Left ventricle myocardium inferior (tissue), 1 donor: ENCODE measurements around the gene NCL. TPM values are rescaled to one million over a fixed set of nuclear protein-coding genes. Genes with fewer than 3 reads are reported as not detected.
"Not testable (repeated sequence)": the region's sequence is repeated elsewhere in the genome, so short reads cannot be mapped to it uniquely, and the experiment has no call there.

Experiments
- DNase-seq: peaks from one replicate; pipeline ENCODE4 v3.0.0-alpha.2; 2020
- H3K27ac ChIP-seq: fragments of 200-600 bp; replicated peaks from 2 replicates; pipeline ENCODE4 v1.8.0; 2021
- H3K27me3 ChIP-seq: fragments of 200-600 bp; 2 replicates; pipeline ENCODE4 v1.8.0; 2021; ENCODE audit warnings: low read depth
- H3K36me3 ChIP-seq: fragments of 200-600 bp; 2 replicates; pipeline ENCODE4 v1.8.0; 2021
- H3K4me1 ChIP-seq: fragments of 200-600 bp; 2 replicates; pipeline ENCODE4 v1.8.0; 2021
- H3K4me3 ChIP-seq: fragments of 200-600 bp; 2 replicates; pipeline ENCODE4 v1.8.0; 2021; ENCODE audit warnings: mild to moderate bottlenecking, moderate library complexity
- H3K9me3 ChIP-seq: fragments of 200-600 bp; replicated peaks from 2 replicates; pipeline ENCODE4 v1.8.0; 2021
- intact Hi-C: fragments of 100-400 bp; cut with micrococcal nuclease; formaldehyde crosslinking; loops from one replicate; pipeline ENCODE4 v1.11.0; 2022
- total RNA-seq: library from RNA; stranded (reverse); fragmentation: NEBNext Ultra II Directional; extraction: Animal tissue kit (Norgen Biotek cat#: 25700); gene quantifications from one replicate; pipeline ENCODE4 v1.2.1, GENCODE V29; 2021
- TF ChIP-seq, protein P1 (sequence below): fragments of 200-600 bp; IDR thresholded peaks from 2 replicates; pipeline ENCODE4 v1.8.0; 2021; ENCODE audit warnings: antibody characterized with exemption, mild to moderate bottlenecking, borderline replicate concordance
- donor health status: DM: no; HTN: yes; CAD: no; lungs with severe emphysema.

The NCL gene
- total RNA-seq, 1 donor from 2014 or later, result 262 TPM

GRCh38 chr2:231449503-231450054, 14.7 kb downstream of the NCL start:
- TF ChIP-seq, protein P1, sequence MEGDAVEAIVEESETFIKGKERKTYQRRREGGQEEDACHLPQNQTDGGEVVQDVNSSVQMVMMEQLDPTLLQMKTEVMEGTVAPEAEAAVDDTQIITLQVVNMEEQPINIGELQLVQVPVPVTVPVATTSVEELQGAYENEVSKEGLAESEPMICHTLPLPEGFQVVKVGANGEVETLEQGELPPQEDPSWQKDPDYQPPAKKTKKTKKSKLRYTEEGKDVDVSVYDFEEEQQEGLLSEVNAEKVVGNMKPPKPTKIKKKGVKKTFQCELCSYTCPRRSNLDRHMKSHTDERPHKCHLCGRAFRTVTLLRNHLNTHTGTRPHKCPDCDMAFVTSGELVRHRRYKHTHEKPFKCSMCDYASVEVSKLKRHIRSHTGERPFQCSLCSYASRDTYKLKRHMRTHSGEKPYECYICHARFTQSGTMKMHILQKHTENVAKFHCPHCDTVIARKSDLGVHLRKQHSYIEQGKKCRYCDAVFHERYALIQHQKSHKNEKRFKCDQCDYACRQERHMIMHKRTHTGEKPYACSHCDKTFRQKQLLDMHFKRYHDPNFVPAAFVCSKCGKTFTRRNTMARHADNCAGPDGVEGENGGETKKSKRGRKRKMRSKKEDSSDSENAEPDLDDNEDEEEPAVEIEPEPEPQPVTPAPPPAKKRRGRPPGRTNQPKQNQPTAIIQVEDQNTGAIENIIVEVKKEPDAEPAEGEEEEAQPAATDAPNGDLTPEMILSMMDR, result no peak
- no peak overlapping the region for H3K27ac ChIP-seq
- no peak overlapping the region for H3K4me3 ChIP-seq
- H3K27me3 ChIP-seq, result no peaks in the 10 kb centered on the region
- H3K36me3 ChIP-seq, result peaks cover 18% of the 10 kb centered on the region
- no peaks in the 10 kb centered on the region for H3K4me1 ChIP-seq
- no peak for DNase-seq
- intact Hi-C loops, result no loop called here
- no peaks in the 10 kb centered on the region for H3K9me3 ChIP-seq

DNA sequence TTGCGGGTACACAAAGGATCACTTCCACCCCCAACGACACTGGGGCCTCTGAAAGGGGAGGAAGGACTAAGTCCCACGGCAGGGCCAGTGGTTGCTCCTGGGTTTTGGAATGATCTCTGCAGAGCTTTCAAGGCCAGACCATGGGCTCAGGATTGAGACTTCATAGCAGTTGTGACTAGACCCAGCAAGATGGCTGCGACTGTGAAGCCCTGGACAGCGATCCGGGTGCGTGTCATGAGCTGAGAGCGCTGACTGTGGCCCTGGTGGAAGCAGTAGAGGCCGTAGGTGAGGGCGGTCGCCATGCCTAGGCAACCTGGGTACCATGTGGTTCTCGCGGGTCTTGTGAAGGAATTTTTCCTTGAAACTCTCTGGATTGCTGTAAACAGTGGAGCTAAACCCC, 27.3 kb downstream of the NCL start:
- no peak for DNase-seq
- Histone ChIP-seq H3K4me1 (no peaks in the 10 kb centered on the region), H3K9me3 (no peaks in the 10 kb centered on the region), H3K36me3 (no peaks in the 10 kb centered on the region), H3K27ac (no peak overlapping the region), H3K4me3 (no peak overlapping the region), H3K27me3 (no peaks in the 10 kb centered on the region)
- intact Hi-C loops, result no loop called here
- TF ChIP-seq, protein P1, result no peak

DNA sequence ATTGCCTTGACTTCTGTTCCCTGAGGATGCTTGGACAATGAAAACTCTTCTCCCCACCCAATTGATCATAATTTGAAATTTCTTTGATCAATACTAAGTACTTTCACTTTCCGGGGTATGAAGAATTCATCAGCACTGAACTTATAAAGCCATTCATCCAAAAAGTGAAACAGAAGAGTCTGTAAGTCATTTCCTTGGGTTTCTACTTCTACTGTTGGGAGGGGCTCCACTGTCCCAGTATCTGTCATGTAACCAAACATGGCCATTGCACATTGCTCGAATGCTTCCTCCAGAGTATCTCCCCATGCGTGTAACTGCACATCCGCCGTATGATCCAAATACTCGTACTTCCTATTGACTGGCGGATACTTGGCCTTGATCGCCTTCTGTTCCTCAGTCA, 30.3 kb downstream of the NCL start:
- no peaks in the 10 kb centered on the region for H3K4me1 ChIP-seq
- H3K9me3 ChIP-seq, result no peaks in the 10 kb centered on the region
- no peaks in the 10 kb centered on the region for H3K27me3 ChIP-seq
- intact Hi-C loops, result no loop called here
- H3K27ac ChIP-seq, result no peak overlapping the region
- TF ChIP-seq, protein P1, result no peak
- no peaks in the 10 kb centered on the region for H3K36me3 ChIP-seq
- H3K4me3 ChIP-seq, result no peak overlapping the region
- no peak for DNase-seq

GRCh38 chr2:231431606-231432005, 32.7 kb downstream of the NCL start:
- H3K4me3 ChIP-seq, result no peak overlapping the region
- no peaks in the 10 kb centered on the region for H3K9me3 ChIP-seq
- TF ChIP-seq, protein P1, result no peak
- no peaks in the 10 kb centered on the region for H3K4me1 ChIP-seq
- no peaks in the 10 kb centered on the region for H3K36me3 ChIP-seq
- no peak overlapping the region for H3K27ac ChIP-seq
- intact Hi-C loops, result no loop called here
- no peak for DNase-seq
- H3K27me3 ChIP-seq, result no peaks in the 10 kb centered on the region

DNA sequence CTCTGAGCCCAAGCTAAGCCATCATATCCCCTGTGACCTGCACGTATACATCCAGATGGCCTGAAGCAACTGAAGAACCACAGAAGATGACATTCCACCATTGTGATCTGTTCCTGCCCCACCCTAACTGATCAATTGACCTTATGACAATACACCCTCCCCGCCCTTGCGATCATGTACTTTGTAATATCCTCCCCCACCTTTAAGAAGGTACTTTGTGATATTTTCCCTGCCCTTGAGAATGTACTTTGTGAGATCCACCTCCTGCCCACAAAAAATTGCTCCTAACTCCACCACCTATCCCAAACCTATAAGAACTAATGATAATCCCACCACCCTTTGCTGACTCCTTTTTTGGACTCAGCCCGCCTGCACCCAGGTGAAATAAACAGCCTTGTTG, 33.8 kb downstream of the NCL start:
- H3K27me3 ChIP-seq, H3K36me3 ChIP-seq, H3K9me3 ChIP-seq, H3K4me3 ChIP-seq, DNase-seq, intact Hi-C loops, H3K4me1 ChIP-seq, H3K27ac ChIP-seq: not testable (repeated sequence)

DNA sequence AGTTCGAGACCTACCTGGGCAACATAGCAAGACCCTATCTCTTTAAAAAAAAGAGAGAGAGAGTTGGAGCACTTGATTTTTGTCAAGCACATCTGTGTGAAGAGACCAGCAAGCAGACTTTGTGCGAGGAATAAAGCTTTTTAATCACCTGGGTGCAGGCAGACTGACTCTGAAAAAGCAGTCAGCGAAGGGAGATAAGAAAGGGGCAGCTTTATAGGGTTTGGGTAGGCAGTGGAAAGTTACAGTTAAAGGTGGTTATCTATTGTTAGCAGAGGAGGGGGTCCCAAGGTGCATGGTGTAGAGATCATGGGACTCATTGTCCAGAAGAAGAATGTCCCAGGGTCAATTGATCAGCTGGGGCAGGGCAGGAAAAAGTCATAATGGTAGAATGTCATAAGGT, 34.4 kb downstream of the NCL start:
- Histone ChIP-seq H3K27ac (no peak overlapping the region), H3K4me1 (no peaks in the 10 kb centered on the region), H3K4me3 (no peak overlapping the region), H3K27me3 (no peaks in the 10 kb centered on the region), H3K9me3 (no peaks in the 10 kb centered on the region), H3K36me3 (no peaks in the 10 kb centered on the region)
- intact Hi-C loops, result no loop called here
- DNase-seq, result no peak
- TF ChIP-seq, protein P1, result no peak
